RWPE1 (cell line): ENCODE data around the gene UBXN4.

Experiments used
- CTCF ChIA-PET: fragments of 350-600 bp; sonication (Branson Sonifier 250); formaldehyde crosslinking; extraction: SDS; loops from one replicate; lab custom pipeline; 2021; lab: Yijun Ruan, JAX
- POLR2A ChIA-PET: fragments of 400-600 bp; formaldehyde crosslinking; extraction: SDS; loops from one replicate; lab custom pipeline; 2020; ENCODE audit warnings: antibody characterized with exemption; ENCODE audit not compliant: low non-redundant PET; lab: Yijun Ruan, JAX
- DNase-seq: peaks from one replicate; pipeline ENCODE4 v3.0.0; 2012; ENCODE audit warnings: low spot score
- H3K27ac ChIP-seq: fragments of 450-650 bp; 2 replicates; pipeline ENCODE4 v1.5.1; 2017
- CTCF ChIP-seq: fragments of 450-650 bp; conservative IDR thresholded peaks from 2 replicates; pipeline ENCODE4 v1.5.1; 2017; ENCODE audit warnings: low read depth, mild to moderate bottlenecking

UBXN4 gene

GRCh38 chr2:135831180-135831812 is 89.6 kb downstream of the UBXN4 start:
- TF ChIP-seq CTCF: no peak
- no peak for DNase-seq
- H3K27ac ChIP-seq: no peak overlapping the region
- POLR2A ChIA-PET: no interaction called here
- CTCF ChIA-PET: no interaction called here

- no peak for DNase-seq
- ChIA-PET CTCF (interaction anchor here (0.6 to 1.2 kb wide), 3 partner anchors 13 to 1453 kb away, joined by 3 to 6 read pairs (median 5); no protein-coding TSS in a partner anchor), POLR2A (no interaction called here)
- no peak overlapping the region for H3K27ac ChIP-seq
- TF ChIP-seq CTCF: no peak
These were observed 91.2 kb downstream of the UBXN4 start for GRCh38 chr2:135832891-135833290.
